ENCODE measurements around the gene DDX18.

GRCh38 chr2:117859924-117860647 is 45.6 kb downstream of the DDX18 start:
- TF ChIP-seq CTCF (IDR thresholded peaks at IDR 0.05; ENCODE audit: low read length) (no peak), EZH2 (IDR thresholded peaks at IDR 0.05; ENCODE audit: borderline replicate concordance, low read length) (no peak)

Data from OCI-LY1 (cell line).